Activated T-helper 2 cell treated with anti-CD3 and anti-CD28 coated beads, Interferon-gamma antibody, Interleukin-2, Interleukin-4, amounts not matched to agents 10 μg/mL and 5 μg/mL and 100 μg/mL, durations not matched to agents 14 hours and 24 hours and 36 hours (primary cell): Measurements from ENCODE around the gene SLC44A3. TPM values are rescaled to one million over a fixed set of nuclear protein-coding genes. Genes with fewer than 3 reads are reported as not detected.
"Not testable (repeated sequence)": the region's sequence is repeated elsewhere in the genome, so short reads cannot be mapped to it uniquely, and the experiment has no call there.

ENCODE experiments used
- DNase-seq: peaks from one replicate; pipeline ENCODE4 v3.0.0; 2021; ENCODE audit warnings: low spot score
- H3K27ac Mint-ChIP-seq: one replicate; pipeline ENCODE4 v1.8.0; 2021; ENCODE audit warnings: mixed read lengths
- H3K27me3 Mint-ChIP-seq: one replicate; pipeline ENCODE4 v1.8.0; 2021; ENCODE audit warnings: low read depth, mixed read lengths
- H3K36me3 Mint-ChIP-seq: one replicate; pipeline ENCODE4 v1.8.0; 2021; ENCODE audit warnings: low read depth, mixed read lengths
- H3K4me1 Mint-ChIP-seq: one replicate; pipeline ENCODE4 v1.8.0; 2021; ENCODE audit warnings: low read depth, mixed read lengths
- H3K4me3 Mint-ChIP-seq: one replicate; pipeline ENCODE4 v1.8.0; 2021; ENCODE audit warnings: low read depth, mild to moderate bottlenecking, moderate library complexity, mixed read lengths
- H3K9me3 Mint-ChIP-seq: one replicate; pipeline ENCODE4 v1.8.0; 2021; ENCODE audit warnings: mixed read lengths
- intact Hi-C: fragments of 100-400 bp; cut with micrococcal nuclease; formaldehyde crosslinking; loops from one replicate; pipeline ENCODE4 v1.15.1; 2023
- total RNA-seq: library from RNA; stranded (reverse); gene quantifications from 2 replicates; pipeline ENCODE4 v1.2.3, GENCODE V29; 2022

SLC44A3 gene
- total RNA-seq, 1 donor from 2014 or later: not detected

DNA sequence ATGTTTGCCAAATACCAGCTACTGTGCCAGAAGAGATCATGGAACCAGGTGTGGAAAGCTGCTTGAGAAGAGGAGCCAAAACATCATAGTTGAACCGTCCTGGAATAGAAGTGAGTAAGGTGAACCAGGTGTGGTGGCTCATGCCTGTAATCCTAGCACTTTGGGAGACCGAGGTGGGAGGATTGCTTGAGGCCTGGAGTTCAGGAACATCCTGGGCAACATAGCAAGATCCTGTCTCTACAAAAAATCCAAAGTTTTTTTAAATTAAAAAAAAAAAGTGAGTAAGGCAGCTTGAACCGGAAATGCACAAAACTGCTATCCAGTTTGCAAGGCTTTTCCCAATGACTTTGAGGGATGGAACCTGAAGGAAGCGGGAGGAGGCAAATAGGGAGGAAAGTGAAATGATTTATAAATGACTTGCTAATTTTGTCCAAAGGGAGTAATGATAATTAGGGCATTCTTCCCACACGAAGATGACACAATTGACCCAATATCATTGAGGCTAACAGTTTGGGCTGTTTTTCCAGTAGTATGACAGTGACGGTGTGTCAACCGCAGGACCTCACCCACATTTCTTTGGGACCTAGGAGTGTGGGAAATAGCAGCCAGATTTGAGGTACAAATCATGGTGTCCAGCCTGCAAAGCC is 108.3 kb downstream of the SLC44A3 start:
- Mint-ChIP-seq H3K4me3 (no peak overlapping the region), H3K4me1 (peaks cover 12% of the 10 kb centered on the region), H3K27ac (no peak overlapping the region), H3K9me3 (no peaks in the 10 kb centered on the region), H3K36me3 (peaks cover 3% of the 10 kb centered on the region), H3K27me3 (peaks cover 45% of the 10 kb centered on the region)
- no peak for DNase-seq
- intact Hi-C loops: loop anchor here (5.0 kb wide), 1 partner anchor 114 kb away; no protein-coding TSS in a partner anchor

- Mint-ChIP-seq H3K36me3 (peaks cover 3% of the 10 kb centered on the region), H3K4me1 (peaks cover 12% of the 10 kb centered on the region), H3K27ac (no peak overlapping the region), H3K4me3 (no peak overlapping the region), H3K9me3 (no peaks in the 10 kb centered on the region), H3K27me3 (peaks cover 39% of the 10 kb centered on the region)
- no peak for DNase-seq
- intact Hi-C loops: loop anchor here (5.0 kb wide), 1 partner anchor 113 kb away; no protein-coding TSS in a partner anchor
Measured at GRCh38 chr1:94929351-94930217, 109.4 kb downstream of the SLC44A3 start.

GRCh38 chr1:94931254-94931841 is 111.2 kb downstream of the SLC44A3 start:
- peaks cover 27% of the 10 kb centered on the region for H3K27me3 Mint-ChIP-seq
- no peak overlapping the region for H3K4me3 Mint-ChIP-seq
- H3K36me3 Mint-ChIP-seq: peaks cover 3% of the 10 kb centered on the region
- H3K4me1 Mint-ChIP-seq: peaks cover 6% of the 10 kb centered on the region
- no peak for DNase-seq
- intact Hi-C loops: no loop called here
- H3K27ac Mint-ChIP-seq: no peak overlapping the region
- no peaks in the 10 kb centered on the region for H3K9me3 Mint-ChIP-seq

GRCh38 chr1:94934551-94934950 is 114.4 kb downstream of the SLC44A3 start:
- no peak for DNase-seq
- no peak overlapping the region for H3K4me3 Mint-ChIP-seq
- intact Hi-C loops: no loop called here
- peaks cover 3% of the 10 kb centered on the region for H3K4me1 Mint-ChIP-seq
- no peaks in the 10 kb centered on the region for H3K9me3 Mint-ChIP-seq
- no peaks in the 10 kb centered on the region for H3K36me3 Mint-ChIP-seq
- peaks cover 11% of the 10 kb centered on the region for H3K27me3 Mint-ChIP-seq
- no peak overlapping the region for H3K27ac Mint-ChIP-seq

GRCh38 chr1:94935034-94935433 is 114.9 kb downstream of the SLC44A3 start:
- no peak for DNase-seq
- Mint-ChIP-seq H3K9me3 (no peaks in the 10 kb centered on the region), H3K36me3 (no peaks in the 10 kb centered on the region), H3K27ac (no peak overlapping the region), H3K27me3 (peaks cover 11% of the 10 kb centered on the region), H3K4me1 (peaks cover 3% of the 10 kb centered on the region), H3K4me3 (no peak overlapping the region)
- intact Hi-C loops: no loop called here

- Mint-ChIP-seq H3K4me3 (no peak overlapping the region), H3K27ac (no peak overlapping the region), H3K27me3 (peaks cover 11% of the 10 kb centered on the region), H3K36me3 (no peaks in the 10 kb centered on the region), H3K9me3 (no peaks in the 10 kb centered on the region), H3K4me1 (peaks cover 3% of the 10 kb centered on the region)
- no peak for DNase-seq
- intact Hi-C loops: no loop called here
Measured at GRCh38 chr1:94935476-94935875, 115.3 kb downstream of the SLC44A3 start.

DNA sequence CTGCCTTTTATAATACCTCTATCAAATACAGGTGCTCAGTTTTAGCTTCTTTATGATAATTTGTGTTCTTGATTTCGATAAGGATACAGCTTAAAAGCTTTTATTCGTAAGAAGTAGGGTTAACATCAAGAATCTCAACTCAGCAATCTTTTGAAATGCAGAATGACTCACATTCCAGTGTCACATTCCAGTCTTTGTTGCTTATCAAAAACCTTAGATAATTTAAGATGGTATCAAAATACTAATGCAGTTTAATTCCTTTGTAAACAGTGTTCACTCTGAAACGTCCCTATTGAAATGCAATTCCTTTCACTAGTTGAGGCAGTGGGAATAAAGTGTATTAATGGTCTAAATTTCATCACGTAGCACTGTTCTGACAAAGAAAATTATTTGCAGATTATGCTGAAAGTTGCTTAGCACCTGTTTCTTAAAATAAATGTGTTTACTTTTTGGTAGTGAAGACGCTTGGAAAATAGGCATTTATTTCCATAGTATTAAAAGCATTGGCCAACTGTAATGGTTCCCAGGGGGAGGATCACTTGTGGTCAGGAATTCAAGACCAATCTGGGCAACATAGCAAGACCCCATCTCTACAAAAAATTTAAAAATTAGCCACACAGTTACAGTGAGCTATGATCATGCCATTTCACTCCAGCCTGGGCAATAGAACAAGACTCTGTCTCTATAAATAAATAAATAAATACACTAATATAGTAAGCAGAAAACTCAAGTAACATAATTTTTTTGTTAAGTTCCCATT is 116.9 kb downstream of the SLC44A3 start:
- intact Hi-C loops: no loop called here
- no peak for DNase-seq
- Mint-ChIP-seq H3K4me1 (peaks cover 3% of the 10 kb centered on the region), H3K27me3 (peaks cover 9% of the 10 kb centered on the region), H3K9me3 (no peaks in the 10 kb centered on the region), H3K27ac (no peak overlapping the region), H3K4me3 (no peak overlapping the region), H3K36me3 (no peaks in the 10 kb centered on the region)

DNA sequence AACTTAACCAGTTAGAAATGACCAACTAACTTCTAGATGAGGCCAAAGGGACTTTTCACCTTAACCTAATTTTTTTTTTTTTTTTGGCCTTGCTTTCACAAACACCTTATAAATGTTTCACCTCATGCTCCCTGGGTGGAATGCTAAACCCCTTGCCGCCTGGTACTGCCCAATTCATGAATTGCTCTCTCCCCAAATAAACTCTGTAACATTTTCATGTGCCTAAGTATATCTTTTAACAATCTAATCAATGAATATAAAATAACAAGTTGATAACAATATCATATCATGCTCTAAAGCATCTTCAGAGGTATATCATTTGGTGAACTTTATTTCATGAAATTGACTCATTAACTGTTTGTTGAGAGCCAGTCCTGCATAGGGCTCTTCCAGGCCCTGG is 117.7 kb downstream of the SLC44A3 start:
- no peaks in the 10 kb centered on the region for H3K36me3 Mint-ChIP-seq
- H3K4me1 Mint-ChIP-seq: peaks cover 3% of the 10 kb centered on the region
- intact Hi-C loops: no loop called here
- no peak overlapping the region for H3K27ac Mint-ChIP-seq
- no peak overlapping the region for H3K4me3 Mint-ChIP-seq
- H3K27me3 Mint-ChIP-seq: peaks cover 9% of the 10 kb centered on the region
- DNase-seq: no peak
- H3K9me3 Mint-ChIP-seq: no peaks in the 10 kb centered on the region

GRCh38 chr1:94940738-94941137 is 120.6 kb downstream of the SLC44A3 start:
- H3K9me3 Mint-ChIP-seq: no peaks in the 10 kb centered on the region
- H3K4me3 Mint-ChIP-seq: no peak overlapping the region
- no peak overlapping the region for H3K27ac Mint-ChIP-seq
- no peaks in the 10 kb centered on the region for H3K36me3 Mint-ChIP-seq
- peaks cover 10% of the 10 kb centered on the region for H3K27me3 Mint-ChIP-seq
- no peaks in the 10 kb centered on the region for H3K4me1 Mint-ChIP-seq
- no peak for DNase-seq
- intact Hi-C loops: no loop called here

GRCh38 chr1:94941480-94941879 is 121.3 kb downstream of the SLC44A3 start:
- H3K4me3 Mint-ChIP-seq, H3K27ac Mint-ChIP-seq, H3K9me3 Mint-ChIP-seq, DNase-seq, H3K4me1 Mint-ChIP-seq, intact Hi-C loops, H3K27me3 Mint-ChIP-seq, H3K36me3 Mint-ChIP-seq: not testable (repeated sequence)

GRCh38 chr1:94942171-94943128 is 122.3 kb downstream of the SLC44A3 start:
- no peak for DNase-seq
- Mint-ChIP-seq H3K36me3 (no peaks in the 10 kb centered on the region), H3K27me3 (peaks cover 10% of the 10 kb centered on the region), H3K4me1 (no peaks in the 10 kb centered on the region), H3K4me3 (no peak overlapping the region), H3K27ac (no peak overlapping the region), H3K9me3 (no peaks in the 10 kb centered on the region)
- intact Hi-C loops: no loop called here
